ENCODE data around the gene CCDC172.

Gene CCDC172

GRCh38 chr10:116324227-116324950 is at the start of gene CCDC172:
Gene CCDC172 (plus strand): TSS chr10:116324448. CDS start chr10:116325012, 564 bp downstream.
- Histone ChIP-seq H3K4me1 (ENCODE audit: control insufficient read depth, insufficient read depth, low read length) (no peaks in the 10 kb centered on the region), H3K4me3 (ENCODE audit: low read depth, low read length) (no peak within 1 kb of the TSS), H3K27ac (ENCODE audit: extremely low read depth, low read depth, low read length) (no peak within 1 kb of the TSS), H3K36me3 (ENCODE audit: control insufficient read depth in 2 of 2, insufficient read depth in 1 of 2, low read length in 2 of 2) (no peaks in the 10 kb centered on the region), H3K9me3 (ENCODE audit: control insufficient read depth, insufficient read depth, low read depth, low read length) (no peaks in the 10 kb centered on the region)
- ChIA-PET POLR2A (no interaction called here), CTCF (no interaction called here)
- TF ChIP-seq ZNF785 (tag by site-specific recombination; IDR thresholded peaks at IDR 0.05) (no peak), KLF9 (tag by site-specific recombination; IDR thresholded peaks at IDR 0.05; ENCODE audit: low read depth) (no peak), ZFP41 (tag by site-specific recombination; IDR thresholded peaks at IDR 0.05; ENCODE audit: borderline replicate concordance) (no peak), KLF1 (tag by site-specific recombination; IDR thresholded peaks at IDR 0.05) (no peak), ZBTB44 (tag by site-specific recombination; IDR thresholded peaks at IDR 0.05) (no peak), OVOL3 (tag by site-specific recombination; IDR thresholded peaks at IDR 0.05) (no peak), ZFP37 (tag by site-specific recombination; IDR thresholded peaks at IDR 0.05) (no peak), REPIN1 (tag by site-specific recombination; IDR thresholded peaks at IDR 0.05; ENCODE audit: low read depth) (no peak), ZNF155 (tag by site-specific recombination; IDR thresholded peaks at IDR 0.05) (no peak), ZNF302 (tag by site-specific recombination; IDR thresholded peaks at IDR 0.05; ENCODE audit: low read depth) (no peak)

GRCh38 chr10:116276981-116277380 is 47.3 kb upstream of the CCDC172 start:
- H3K4me3 ChIP-seq (ENCODE audit: low read depth, low read length): no peak overlapping the region
- ChIA-PET POLR2A (no interaction called here), CTCF (interaction anchor here (0.6 to 0.9 kb wide), 2 partner anchors 11 to 571 kb away, joined by 3 to 4 read pairs; no protein-coding TSS in a partner anchor)
- no peaks in the 10 kb centered on the region for H3K36me3 ChIP-seq (ENCODE audit: control insufficient read depth in 2 of 2, insufficient read depth in 1 of 2, low read length in 2 of 2)
- no peaks in the 10 kb centered on the region for H3K4me1 ChIP-seq (ENCODE audit: control insufficient read depth, insufficient read depth, low read length)
- no peaks in the 10 kb centered on the region for H3K9me3 ChIP-seq (ENCODE audit: control insufficient read depth, insufficient read depth, low read depth, low read length)
- H3K27ac ChIP-seq (ENCODE audit: extremely low read depth, low read depth, low read length): no peak overlapping the region
- TF ChIP-seq EGR2 (tag by site-specific recombination; IDR thresholded peaks at IDR 0.05; ENCODE audit: low read depth): no peak
- no peak for TF ChIP-seq ZNF449 (tag by site-specific recombination; IDR thresholded peaks at IDR 0.05)
- TF ChIP-seq ZNF76 (tag by site-specific recombination; IDR thresholded peaks at IDR 0.05; ENCODE audit: borderline replicate concordance, low read depth): no peak
- no peak for TF ChIP-seq ZNF133 (tag by site-specific recombination; IDR thresholded peaks at IDR 0.05)
- no peak for TF ChIP-seq KLF17 (tag by site-specific recombination; IDR thresholded peaks at IDR 0.05)
- TF ChIP-seq REST (tag by site-specific recombination; IDR thresholded peaks at IDR 0.05): no peak
- no peak for TF ChIP-seq ZNF426 (tag by site-specific recombination; IDR thresholded peaks at IDR 0.05)
- no peak for TF ChIP-seq ZNF645 (tag by site-specific recombination; IDR thresholded peaks at IDR 0.05)
- TF ChIP-seq ZNF792 (tag by site-specific recombination; IDR thresholded peaks at IDR 0.05): no peak
- TF ChIP-seq SP2 (tag by site-specific recombination; IDR thresholded peaks at IDR 0.05): no peak
- no peak for TF ChIP-seq ZNF561 (tag by site-specific recombination; IDR thresholded peaks at IDR 0.05; ENCODE audit: borderline replicate concordance)
- TF ChIP-seq ZNF830 (tag by site-specific recombination; IDR thresholded peaks at IDR 0.05; ENCODE audit: low read depth): no peak
- TF ChIP-seq ZNF292 (tag by site-specific recombination; IDR thresholded peaks at IDR 0.05; ENCODE audit: borderline replicate concordance, low read depth): no peak

Measured in HEK293 (cell line).